Mucosa of gallbladder (tissue), 1 donor: ENCODE data around the gene PRSS2. TPM values are rescaled to one million over a fixed set of nuclear protein-coding genes. Genes with fewer than 3 reads are reported as not detected.

Source experiments
- DNase-seq: peaks from one replicate; pipeline ENCODE4 v3.0.0-alpha.2; 2020; ENCODE audit warnings: low spot score
- total RNA-seq: library from RNA; stranded (reverse); gene quantifications from one replicate; pipeline ENCODE4 v1.2.1, GENCODE V29; 2021
- donor health status: DM: no; HTN: no; CAD: no.

Gene PRSS2
- total RNA-seq, 1 donor from 2014 or later = 94.5 TPM

GRCh38 chr7:142801601-142802295 lies 31.0 kb downstream of the PRSS2 start:
- peak; percentile 6 for DNase-seq

GRCh38 chr7:142802301-142802700 lies 31.5 kb downstream of the PRSS2 start:
- peak; percentile 7 for DNase-seq

GRCh38 chr7:142803901-142804300 lies 33.1 kb downstream of the PRSS2 start:
- DNase-seq = no peak

GRCh38 chr7:142804728-142805207 lies 34.0 kb downstream of the PRSS2 start:
- no peak for DNase-seq

- DNase-seq = no peak
These were observed 34.7 kb downstream of the PRSS2 start for GRCh38 chr7:142805350-142806021.

GRCh38 chr7:142806022-142806356 lies 35.2 kb downstream of the PRSS2 start:
- DNase-seq = no peak

GRCh38 chr7:142806957-142807356 lies 36.2 kb downstream of the PRSS2 start:
- no peak for DNase-seq

- no peak for DNase-seq
These were observed 37.2 kb downstream of the PRSS2 start for GRCh38 chr7:142807855-142808460.

GRCh38 chr7:142808461-142808801 lies 37.7 kb downstream of the PRSS2 start:
- no peak for DNase-seq

GRCh38 chr7:142808802-142809583 lies 38.2 kb downstream of the PRSS2 start:
- DNase-seq = peak; percentile 69

GRCh38 chr7:142809671-142810070 lies 38.9 kb downstream of the PRSS2 start:
- no peak for DNase-seq

GRCh38 chr7:142811154-142811737 lies 40.5 kb downstream of the PRSS2 start:
- DNase-seq = no peak

GRCh38 chr7:142812437-142813215 lies 41.9 kb downstream of the PRSS2 start:
- no peak for DNase-seq

GRCh38 chr7:142813226-142813625 lies 42.5 kb downstream of the PRSS2 start:
- no peak for DNase-seq

GRCh38 chr7:142813699-142814098 lies 42.9 kb downstream of the PRSS2 start:
- DNase-seq = no peak

- DNase-seq = no peak
These were observed 43.7 kb downstream of the PRSS2 start for GRCh38 chr7:142814451-142814850.

GRCh38 chr7:142815134-142815533 lies 44.4 kb downstream of the PRSS2 start:
- DNase-seq = no peak

GRCh38 chr7:142817506-142817905 lies 46.7 kb downstream of the PRSS2 start:
- no peak for DNase-seq

- no peak for DNase-seq
These were observed 48.8 kb downstream of the PRSS2 start for GRCh38 chr7:142819530-142819929.

GRCh38 chr7:142822714-142823113 lies 51.9 kb downstream of the PRSS2 start:
- DNase-seq = no peak
